GM21515 (cell line): ENCODE results near the gene CCDC185.

Source experiments
- ATAC-seq: cut with Tn5 transposase; IDR thresholded peaks from one replicate; pipeline ENCODE4 v1.9.1; 2021; ENCODE audit not compliant: unreplicated experiment

Gene CCDC185

DNA sequence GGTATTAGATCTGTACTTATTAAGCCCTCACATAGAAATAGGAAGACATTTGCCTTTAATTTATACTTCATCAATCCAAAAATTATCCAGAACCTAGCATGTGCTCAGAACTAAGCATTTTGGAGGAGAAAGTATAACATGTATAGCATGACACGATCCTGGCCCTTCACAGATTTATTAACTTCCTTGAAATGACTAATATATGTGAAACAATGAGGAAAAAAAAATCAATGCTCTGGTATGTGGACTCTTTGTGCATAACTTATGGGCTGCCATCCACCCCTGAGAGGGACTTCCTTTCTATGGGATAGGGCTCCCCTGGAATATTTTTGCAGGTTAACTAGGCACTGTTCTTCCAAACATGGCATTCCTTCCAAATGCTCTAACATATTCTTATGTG is 36.6 kb downstream of the CCDC185 start:
- no peak for ATAC-seq

DNA sequence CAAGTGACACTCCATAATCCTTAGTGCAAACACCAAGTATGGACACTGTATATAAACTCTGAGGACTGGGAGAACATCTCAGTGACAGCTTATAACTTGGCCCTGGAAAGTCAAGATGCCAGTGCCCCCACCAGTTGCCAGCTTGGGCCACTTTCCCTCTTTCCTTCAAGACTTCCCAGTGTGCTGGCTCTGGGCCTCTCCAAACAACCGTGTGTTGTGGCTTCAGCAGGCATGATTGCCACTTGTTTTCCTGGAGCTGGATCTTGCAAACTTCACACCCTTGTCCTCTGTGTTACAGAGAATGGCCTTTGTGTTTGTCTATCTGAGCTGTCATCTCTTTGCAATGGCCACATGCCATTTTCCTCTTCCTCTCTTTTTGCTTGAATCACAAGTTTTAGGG is 37.0 kb downstream of the CCDC185 start:
- ATAC-seq, result no peak

DNA sequence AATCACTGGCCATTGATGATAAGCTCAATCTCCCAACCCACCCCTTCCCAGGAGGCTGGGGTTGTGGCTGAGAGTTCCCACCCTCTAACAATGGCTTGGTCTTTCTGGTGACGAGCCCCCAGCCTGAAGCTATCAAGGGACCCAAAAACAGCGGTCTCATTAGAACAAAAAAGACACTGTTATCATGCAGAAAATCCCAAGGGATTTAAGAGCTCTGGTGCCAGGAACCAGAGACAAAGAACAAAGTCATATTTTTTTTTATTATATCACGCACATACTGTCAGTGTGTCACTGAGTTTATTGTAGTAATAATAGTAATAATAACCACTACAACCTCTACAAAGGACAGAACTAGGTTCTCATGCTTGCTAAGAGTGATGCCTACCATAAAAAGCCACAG is 43.9 kb downstream of the CCDC185 start:
- no peak for ATAC-seq

DNA sequence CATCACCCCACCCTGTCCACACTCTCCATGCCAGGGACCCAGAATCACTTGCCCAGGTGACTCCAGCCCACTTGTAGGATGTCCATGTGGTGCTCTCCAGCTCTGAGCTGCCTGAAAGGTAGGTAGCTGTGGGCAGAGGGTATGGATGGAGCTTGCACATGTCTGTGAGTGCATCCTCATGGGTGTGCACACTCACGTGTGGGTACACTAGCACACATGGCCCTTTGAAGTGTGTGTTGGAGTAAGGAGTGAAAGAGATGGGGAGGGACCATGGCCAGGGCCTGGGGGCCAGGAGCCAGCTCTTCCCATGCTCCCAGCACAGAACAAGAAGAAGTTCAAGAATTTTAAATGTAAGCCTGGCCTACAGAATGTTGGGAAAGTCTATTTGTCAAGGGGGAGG is 50.2 kb downstream of the CCDC185 start:
- ATAC-seq, result no peak

DNA sequence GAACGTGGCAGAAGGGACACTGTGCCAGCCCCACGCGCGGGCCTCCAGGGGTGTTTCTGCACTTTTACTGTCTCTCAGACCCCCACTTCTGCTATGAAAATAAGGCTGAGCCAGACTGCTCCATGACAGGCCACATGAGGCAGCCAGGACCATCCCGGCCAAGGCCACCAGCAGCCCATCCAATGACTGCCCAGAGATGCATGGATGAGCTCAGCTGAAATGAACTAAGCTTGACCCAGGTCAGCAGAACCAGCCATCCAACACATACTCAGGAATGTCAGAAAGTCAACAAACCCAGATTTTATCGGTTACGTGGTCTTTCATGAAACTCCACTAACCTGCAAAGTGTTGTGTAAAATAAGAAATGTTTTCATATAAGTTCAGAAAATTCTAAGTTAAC is 51.2 kb downstream of the CCDC185 start:
- ATAC-seq, result no peak
